Fibroblast of pulmonary artery (primary cell): ENCODE measurements around the gene PEX14.

ENCODE experiments used
- DNase-seq: peaks from one replicate; pipeline ENCODE4 v3.0.0-alpha.2; 2010; ENCODE audit warnings: low read depth
- H3K4me3 ChIP-seq: replicated peaks from 2 replicates; pipeline ENCODE4 v1.5.1; 2011; ENCODE audit warnings: low read depth, mild to moderate bottlenecking, control low read depth, low read length, moderate library complexity
- TF ChIP-seq, protein P1 (sequence below): IDR thresholded peaks from 2 replicates; pipeline ENCODE4 v1.5.1; 2011; ENCODE audit warnings: mild to moderate bottlenecking, control low read depth, low read length, inconsistent platforms; ENCODE audit errors: missing control alignments

The PEX14 gene

DNA sequence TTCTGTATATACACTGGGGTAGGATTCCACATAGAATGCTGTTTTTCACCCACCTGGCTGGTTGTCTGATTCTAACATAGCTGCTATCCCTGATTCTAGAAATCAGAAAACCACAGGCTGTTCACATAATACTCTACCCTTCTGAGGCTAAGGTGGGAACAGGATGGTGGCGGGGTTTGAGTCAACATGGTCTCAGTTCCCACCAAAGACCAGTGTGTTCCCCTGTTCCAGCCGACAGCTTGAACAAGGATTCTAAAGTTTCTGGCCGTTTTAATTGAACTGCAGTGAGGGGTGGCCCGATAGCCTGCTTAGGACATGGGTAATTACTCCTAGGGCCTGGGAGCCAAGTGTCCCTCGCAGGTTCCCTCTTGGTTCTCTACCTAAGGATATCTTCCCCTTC lies 38.4 kb downstream of the PEX14 start:
- TF ChIP-seq, protein P1, sequence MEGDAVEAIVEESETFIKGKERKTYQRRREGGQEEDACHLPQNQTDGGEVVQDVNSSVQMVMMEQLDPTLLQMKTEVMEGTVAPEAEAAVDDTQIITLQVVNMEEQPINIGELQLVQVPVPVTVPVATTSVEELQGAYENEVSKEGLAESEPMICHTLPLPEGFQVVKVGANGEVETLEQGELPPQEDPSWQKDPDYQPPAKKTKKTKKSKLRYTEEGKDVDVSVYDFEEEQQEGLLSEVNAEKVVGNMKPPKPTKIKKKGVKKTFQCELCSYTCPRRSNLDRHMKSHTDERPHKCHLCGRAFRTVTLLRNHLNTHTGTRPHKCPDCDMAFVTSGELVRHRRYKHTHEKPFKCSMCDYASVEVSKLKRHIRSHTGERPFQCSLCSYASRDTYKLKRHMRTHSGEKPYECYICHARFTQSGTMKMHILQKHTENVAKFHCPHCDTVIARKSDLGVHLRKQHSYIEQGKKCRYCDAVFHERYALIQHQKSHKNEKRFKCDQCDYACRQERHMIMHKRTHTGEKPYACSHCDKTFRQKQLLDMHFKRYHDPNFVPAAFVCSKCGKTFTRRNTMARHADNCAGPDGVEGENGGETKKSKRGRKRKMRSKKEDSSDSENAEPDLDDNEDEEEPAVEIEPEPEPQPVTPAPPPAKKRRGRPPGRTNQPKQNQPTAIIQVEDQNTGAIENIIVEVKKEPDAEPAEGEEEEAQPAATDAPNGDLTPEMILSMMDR: no peak
- no peak for DNase-seq
- H3K4me3 ChIP-seq: no peak overlapping the region

DNA sequence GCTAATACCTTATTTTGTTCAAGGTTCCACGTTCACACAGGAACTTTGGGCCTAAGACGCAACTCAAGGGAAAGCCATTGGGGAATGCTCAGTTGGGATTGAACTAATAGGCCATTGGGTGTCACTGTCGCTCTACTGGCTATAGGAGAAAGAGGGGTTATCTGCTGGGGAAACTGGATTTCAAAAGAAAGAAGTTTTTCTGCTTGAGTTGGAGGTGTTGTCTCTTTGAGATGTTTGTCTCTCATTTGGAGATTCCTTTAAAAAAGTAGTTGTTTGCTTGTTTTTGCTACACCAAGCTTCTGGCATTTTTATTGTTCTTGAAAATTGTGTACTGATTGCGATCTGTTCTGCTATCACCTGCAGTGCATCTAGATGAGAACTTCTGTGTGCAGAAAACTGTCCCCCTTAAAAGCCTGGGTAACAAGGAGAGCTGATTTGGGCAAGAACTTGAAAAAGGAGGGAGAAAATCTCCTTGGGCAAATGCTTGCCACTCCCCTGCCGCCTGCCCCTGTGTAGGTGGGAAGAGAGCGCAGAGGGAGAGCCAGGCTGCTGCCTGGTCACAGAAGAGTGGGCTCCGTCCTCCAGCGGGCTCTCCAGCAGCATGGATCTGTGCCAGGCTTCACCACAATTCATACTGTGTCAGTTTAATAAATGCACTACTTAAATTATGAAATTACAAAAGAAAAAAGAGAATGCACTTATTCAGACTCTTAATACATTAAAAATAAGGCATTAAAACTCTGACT lies 39.9 kb downstream of the PEX14 start:
- DNase-seq: peak; percentile 53
- TF ChIP-seq, protein P1: peak; percentile 47
- no peak overlapping the region for H3K4me3 ChIP-seq

DNA sequence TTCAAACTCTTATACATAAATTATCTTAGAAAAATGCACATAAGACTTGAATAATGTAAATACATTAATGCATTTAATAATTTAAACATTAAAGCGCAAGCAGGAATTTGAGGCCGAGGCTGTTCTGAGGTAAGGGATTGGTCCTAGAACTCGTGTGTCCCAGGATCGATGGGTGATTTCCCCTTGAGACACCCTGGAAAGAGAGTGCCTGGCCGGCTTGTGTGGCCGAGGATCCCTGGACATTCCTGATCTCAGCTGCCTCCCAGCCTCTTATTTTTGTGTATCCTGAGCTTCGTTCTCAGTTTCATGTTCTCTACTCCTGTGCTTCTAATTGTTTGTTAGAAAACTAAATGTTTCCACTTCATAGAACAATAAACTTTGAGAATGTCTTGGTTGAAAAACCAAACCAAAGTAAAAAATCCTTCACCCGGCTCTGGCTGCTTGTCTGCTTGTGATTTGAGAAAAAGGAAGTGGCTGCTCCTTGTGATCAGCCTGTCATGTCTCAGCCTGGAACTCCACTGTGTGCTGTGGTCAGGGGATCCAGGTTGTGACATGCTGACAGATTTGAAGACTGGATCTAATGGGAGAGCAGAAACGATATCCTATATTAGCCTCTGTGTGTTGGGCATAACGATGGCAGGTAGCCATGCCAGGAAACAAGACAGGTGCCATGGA lies 40.7 kb downstream of the PEX14 start:
- no peak overlapping the region for H3K4me3 ChIP-seq
- TF ChIP-seq, protein P1: no peak
- no peak for DNase-seq

DNA sequence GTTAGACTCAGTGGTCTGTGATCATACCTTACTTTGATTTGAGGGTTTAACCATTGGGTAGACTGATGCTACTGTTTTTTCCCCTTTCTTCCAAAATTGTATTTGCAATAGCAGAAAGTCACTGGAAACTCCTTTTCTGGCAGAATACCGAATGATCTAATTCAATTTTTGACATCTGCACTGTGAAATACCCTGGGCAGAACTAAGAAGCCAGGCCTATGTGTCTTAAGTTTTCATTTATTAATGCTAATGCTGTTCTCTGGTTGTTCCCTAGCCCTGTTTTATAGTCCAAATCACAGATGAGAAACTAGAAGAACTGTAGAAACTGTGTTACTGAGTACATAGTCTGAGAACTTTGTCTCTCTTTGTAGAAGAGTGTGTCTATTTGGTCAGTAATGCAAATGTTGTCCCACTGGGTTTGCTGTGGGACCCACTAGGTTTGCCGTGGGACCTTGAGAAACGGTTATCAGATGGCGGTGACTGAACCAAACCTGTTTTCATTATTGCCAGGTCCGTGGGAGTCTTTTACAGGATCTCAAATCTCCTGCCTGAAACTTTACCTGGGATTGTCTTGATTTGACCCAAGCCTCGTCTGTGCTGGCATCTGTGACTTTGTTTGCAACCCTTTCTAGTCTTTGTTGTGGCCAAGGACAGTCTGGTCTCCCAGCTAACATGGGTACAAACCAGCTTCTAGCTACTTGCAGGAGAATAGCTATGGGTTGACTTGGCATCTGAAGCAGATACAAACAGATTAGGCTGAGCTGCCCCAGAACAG lies 41.4 kb downstream of the PEX14 start:
- H3K4me3 ChIP-seq: no peak overlapping the region
- DNase-seq: no peak
- TF ChIP-seq, protein P1: no peak

DNA sequence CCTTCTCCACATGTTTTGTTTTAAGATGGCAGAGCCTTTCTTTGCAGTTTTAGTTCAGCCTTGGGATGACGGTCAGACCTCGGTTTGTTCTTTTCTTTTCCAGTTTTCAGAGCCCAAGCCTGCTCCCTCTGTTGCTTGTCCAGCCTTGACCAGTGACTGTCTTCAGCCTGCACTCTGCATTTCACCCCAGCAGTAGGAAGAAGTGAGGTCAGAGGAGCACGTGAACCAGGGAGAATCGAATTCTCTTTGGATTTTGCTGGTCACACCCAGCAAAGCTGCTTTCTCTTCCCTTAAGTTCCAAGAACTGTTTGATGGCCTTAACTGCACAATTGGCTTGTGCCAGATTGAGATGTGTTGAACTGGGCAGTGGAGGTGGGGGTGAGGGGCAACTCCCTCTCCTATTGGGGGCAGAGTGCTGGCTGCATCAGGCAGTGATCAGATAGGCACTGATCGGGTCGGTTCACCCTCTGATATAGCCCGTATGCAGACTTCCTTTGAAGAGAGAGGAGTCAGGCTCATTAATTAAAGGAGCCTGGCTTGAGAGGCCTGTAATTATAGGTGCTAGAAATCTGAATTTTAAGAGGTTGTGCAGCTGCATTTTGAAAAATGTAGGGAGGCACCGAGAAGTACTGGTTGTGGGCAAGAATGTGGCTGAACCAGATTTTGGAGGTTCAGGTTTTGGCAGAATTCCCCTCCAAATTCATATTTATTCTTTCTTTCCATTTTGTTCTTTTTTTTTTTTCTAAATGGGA lies 42.4 kb downstream of the PEX14 start:
- H3K4me3 ChIP-seq: no peak overlapping the region
- TF ChIP-seq, protein P1: no peak
- no peak for DNase-seq

DNA sequence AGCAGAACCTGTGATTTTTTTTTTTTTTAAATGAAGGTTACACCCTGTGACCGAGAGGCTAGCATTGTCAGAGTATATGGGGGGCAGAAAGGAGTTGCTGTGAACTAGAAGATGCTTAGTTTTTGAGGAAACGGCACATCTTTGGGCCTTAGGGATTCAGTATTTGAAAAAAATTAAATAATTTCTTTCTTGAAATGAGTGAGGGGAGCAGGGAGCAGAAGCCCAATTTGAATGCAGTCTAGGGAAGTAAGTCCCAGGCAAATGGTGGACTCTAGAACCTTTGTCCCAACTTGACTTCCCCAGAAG lies 42.9 kb downstream of the PEX14 start:
- DNase-seq: no peak
- TF ChIP-seq, protein P1: no peak
- H3K4me3 ChIP-seq: no peak overlapping the region
